H9 (cell line): ENCODE data around the gene METTL25B. TPM values are rescaled to one million over a fixed set of nuclear protein-coding genes. Genes with fewer than 3 reads are reported as not detected.
A peak's percentile ranks its signal among the peaks of the same experiment; 100 is the strongest.

ENCODE experiments used
- DNase-seq: peaks from one replicate; pipeline ENCODE4 v3.0.0-alpha.2; 2017
- H2AFZ ChIP-seq: one replicate; pipeline ENCODE4 v1.6.1; 2013; ENCODE audit warnings: mild to moderate bottlenecking, low read length, control low read depth, moderate library complexity
- H2AK5ac ChIP-seq: 2 replicates; pipeline ENCODE4 v1.6.1; 2013; ENCODE audit warnings: low read length, control low read depth, mixed read lengths; ENCODE audit not compliant: insufficient read length
- H2BK120ac ChIP-seq: one replicate; pipeline ENCODE4 v1.6.1; 2013; ENCODE audit warnings: low read depth, mild to moderate bottlenecking, low read length, control low read depth, inconsistent platforms; ENCODE audit not compliant: poor library complexity, severe bottlenecking
- H2BK12ac ChIP-seq: 2 replicates; pipeline ENCODE4 v1.6.1; 2013; ENCODE audit warnings: low read length, control low read depth, mixed read lengths, low read depth; ENCODE audit not compliant: insufficient read length
- H2BK15ac ChIP-seq: 2 replicates; pipeline ENCODE4 v1.6.1; 2013; ENCODE audit warnings: low read depth, low read length, control low read depth
- H2BK20ac ChIP-seq: one replicate; pipeline ENCODE4 v1.6.1; 2013; ENCODE audit warnings: low read depth, mild to moderate bottlenecking, low read length, control low read depth, inconsistent platforms; ENCODE audit not compliant: poor library complexity, severe bottlenecking
- H2BK5ac ChIP-seq: 2 replicates; pipeline ENCODE4 v1.6.1; 2013; ENCODE audit warnings: low read length, control low read depth, mixed read lengths; ENCODE audit not compliant: insufficient read length
- H3K14ac ChIP-seq: 2 replicates; pipeline ENCODE4 v1.6.1; 2013; ENCODE audit warnings: low read length, control low read depth; ENCODE audit not compliant: insufficient read depth
- H3K18ac ChIP-seq: 2 replicates; pipeline ENCODE4 v1.6.1; 2013; ENCODE audit warnings: low read depth, mild to moderate bottlenecking, mixed read lengths, low read length, control low read depth; ENCODE audit not compliant: insufficient read length
- H3K23ac ChIP-seq: 2 replicates; pipeline ENCODE4 v1.6.1; 2013; ENCODE audit warnings: low read length, control low read depth, mixed read lengths, low read depth; ENCODE audit not compliant: insufficient read length
- H3K23me2 ChIP-seq: 2 replicates; pipeline ENCODE4 v1.6.1; 2013; ENCODE audit warnings: low read depth, mild to moderate bottlenecking, mixed read lengths, low read length, control low read depth; ENCODE audit not compliant: insufficient read length, poor library complexity, severe bottlenecking
- H3K27ac ChIP-seq: 2 replicates; pipeline ENCODE4 v1.5.1; 2013; ENCODE audit warnings: low read length, control low read depth, mixed read lengths, low read depth; ENCODE audit not compliant: insufficient read length
- H3K27me3 ChIP-seq: 2 replicates; pipeline ENCODE4 v1.6.1; 2013; ENCODE audit warnings: low read length, control low read depth, inconsistent platforms; ENCODE audit not compliant: insufficient read depth
- H3K4ac ChIP-seq: 2 replicates; pipeline ENCODE4 v1.6.1; 2013; ENCODE audit warnings: low read depth, mild to moderate bottlenecking, control low read depth, inconsistent platforms, low read length, moderate library complexity
- H3K4me1 ChIP-seq: 2 replicates; pipeline ENCODE4 v1.6.1; 2013; ENCODE audit warnings: low read length, control low read depth, inconsistent platforms; ENCODE audit not compliant: insufficient read depth
- H3K4me2 ChIP-seq: 2 replicates; pipeline ENCODE4 v1.6.1; 2013; ENCODE audit warnings: low read length, control low read depth, mixed read lengths; ENCODE audit not compliant: insufficient read length, insufficient read depth
- H3K56ac ChIP-seq: 2 replicates; pipeline ENCODE4 v1.6.1; 2013; ENCODE audit warnings: low read depth, mild to moderate bottlenecking, mixed read lengths, low read length, control low read depth; ENCODE audit not compliant: insufficient read length
- H3K79me1 ChIP-seq: 2 replicates; pipeline ENCODE4 v1.6.1; 2013; ENCODE audit warnings: low read depth, mild to moderate bottlenecking, moderate library complexity, low read length, control low read depth, inconsistent platforms; ENCODE audit not compliant: insufficient read depth, poor library complexity, severe bottlenecking
- H3K79me2 ChIP-seq: 2 replicates; pipeline ENCODE4 v1.6.1; 2013; ENCODE audit warnings: low read length, control low read depth, inconsistent platforms; ENCODE audit not compliant: insufficient read depth
- H3K9ac ChIP-seq: 2 replicates; pipeline ENCODE4 v1.6.1; 2013; ENCODE audit warnings: low read length, control low read depth, mixed read lengths; ENCODE audit not compliant: insufficient read length; ENCODE audit errors: extremely low read depth
- H3K9me3 ChIP-seq: one replicate; pipeline ENCODE4 v1.6.1; 2013; ENCODE audit warnings: low read depth, low read length, inconsistent platforms; ENCODE audit not compliant: control insufficient read depth
- H3T11ph ChIP-seq: one replicate; pipeline ENCODE4 v1.6.1; 2013; ENCODE audit warnings: mild to moderate bottlenecking, low read length, control low read depth, inconsistent platforms
- H4K20me1 ChIP-seq: one replicate; pipeline ENCODE4 v1.6.1; 2013; ENCODE audit not compliant: control insufficient read depth, insufficient read length, insufficient read depth
- H4K5ac ChIP-seq: 2 replicates; pipeline ENCODE4 v1.6.1; 2013; ENCODE audit warnings: low read depth, mild to moderate bottlenecking, mixed read lengths, low read length, control low read depth; ENCODE audit not compliant: insufficient read length
- H4K8ac ChIP-seq: replicated peaks from 2 replicates; pipeline ENCODE4 v1.6.1; 2013; ENCODE audit warnings: low read length, control low read depth, mixed read lengths, low read depth; ENCODE audit not compliant: insufficient read length
- H4K91ac ChIP-seq: 2 replicates; pipeline ENCODE4 v1.6.1; 2013; ENCODE audit warnings: low read depth, mild to moderate bottlenecking, moderate library complexity, mixed read lengths, low read length, control low read depth; ENCODE audit not compliant: insufficient read length
- H3K27ac Mint-ChIP-seq, 3 experiments: 2 replicates in 2 of 3; 3 replicates in 1 of 3; pipeline ENCODE4 v1.8.0; 2020 to 2021; ENCODE audit warnings: mixed read lengths in 3 of 3, mild to moderate bottlenecking in 1 of 3, moderate library complexity in 1 of 3
- H3K27me3 Mint-ChIP-seq: 2 replicates; pipeline ENCODE4 v1.8.0; 2021; ENCODE audit warnings: low read depth, mild to moderate bottlenecking, moderate library complexity, mixed read lengths
- H3K36me3 Mint-ChIP-seq, 3 experiments: 2 replicates in 2 of 3; 3 replicates in 1 of 3; pipeline ENCODE4 v1.8.0; 2020 to 2021; ENCODE audit warnings: low read depth in 3 of 3, mixed read lengths in 3 of 3; ENCODE audit not compliant: insufficient read depth in 1 of 3
- H3K4me1 Mint-ChIP-seq, 2 experiments: 2 replicates each; pipeline ENCODE4 v1.8.0; 2020; ENCODE audit warnings: mixed read lengths in 2 of 2
- H3K4me3 Mint-ChIP-seq, 2 experiments: 2 replicates in 1 of 2; 3 replicates in 1 of 2; pipeline ENCODE4 v1.8.0; 2020 to 2021; ENCODE audit warnings: mild to moderate bottlenecking in 2 of 2, mixed read lengths in 2 of 2, moderate library complexity in 1 of 2
- H3K9me3 Mint-ChIP-seq, 2 experiments: 2 replicates in 1 of 2; 3 replicates in 1 of 2; pipeline ENCODE4 v1.8.0; 2020; ENCODE audit warnings: mild to moderate bottlenecking in 2 of 2, mixed read lengths in 2 of 2, moderate library complexity in 1 of 2
- WGBS: extraction: QIAGEN DNeasy Blood & Tissue Kit; methylation state at CpG from one replicate; pipeline ENCODE4 v1.1.7; 2013; ENCODE audit warnings: missing lambda C conversion rate, low lambda C conversion rate, mixed read lengths; ENCODE audit not compliant: insufficient read length; ENCODE audit errors: extremely low coverage; 5-methylcytosine and 5-hydroxymethylcytosine counted together
- total RNA-seq: library from RNA; stranded (reverse); gene quantifications from 2 replicates; pipeline ENCODE4 v1.2.1, GENCODE V29; 2021
- TF ChIP-seq, protein P1 (sequence below): fragments of 200-600 bp; sonication (generic); conservative IDR thresholded peaks from 3 replicates; pipeline ENCODE4 v1.8.0; 2021; ENCODE audit warnings: antibody characterized with exemption, mild to moderate bottlenecking

The METTL25B gene
- total RNA-seq, 1 experiment from 2014 or later: 26.2 TPM

DNA sequence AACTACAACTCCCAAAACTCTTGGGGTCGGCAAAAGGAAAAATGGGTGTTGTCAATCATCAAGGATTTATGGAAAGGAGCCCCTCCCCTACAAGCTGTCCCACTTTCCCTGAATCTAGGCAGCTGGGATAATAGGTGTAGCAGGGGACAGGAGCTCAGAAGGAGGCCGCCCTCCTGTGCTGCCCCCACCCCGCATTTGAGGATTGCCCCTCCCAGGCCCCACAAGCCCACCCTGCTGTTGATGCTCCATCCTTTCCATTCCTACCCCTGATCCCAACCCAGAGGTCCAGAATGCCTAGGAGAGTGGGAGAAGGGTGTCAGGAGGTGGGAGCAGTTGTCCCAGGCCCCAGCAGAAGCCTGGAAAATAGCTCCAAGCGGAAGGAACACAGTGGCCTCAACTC, 14.5 kb downstream of the METTL25B start:
- H2AK5ac ChIP-seq: no peak overlapping the region
- no peaks in the 10 kb centered on the region for H4K20me1 ChIP-seq
- no peak overlapping the region for H3T11ph ChIP-seq
- peaks cover 19% of the 10 kb centered on the region for H3K23me2 ChIP-seq
- DNase-seq: no peak
- no peak overlapping the region for H2AFZ ChIP-seq
- H3K79me1 ChIP-seq: no peaks in the 10 kb centered on the region
- H2BK120ac ChIP-seq: no peak overlapping the region
- peaks cover 13% of the 10 kb centered on the region; the same call in 1 of the 2 replicates for H3K79me2 ChIP-seq
- no peak overlapping the region for H3K4me2 ChIP-seq
- H3K4ac ChIP-seq: no peak overlapping the region
- Mint-ChIP-seq H3K27ac (peak overlapping the region; percentile 65 to 98 (median 79); a peak in 2 of 7 replicates), H3K36me3 (peaks cover 27 to 46% (median 45%) of the 10 kb centered on the region in 3 experiments), H3K4me1 (peaks cover 37 to 49% of the 10 kb centered on the region in 2 experiments), H3K27me3 (no peaks in the 10 kb centered on the region), H3K9me3 (no peaks in the 10 kb centered on the region; a peak in 1 of 5 replicates), H3K4me3 (peak overlapping the region in 1 of 2 experiments; percentile 32; a peak in 2 of 5 replicates)
- TF ChIP-seq, protein P1, sequence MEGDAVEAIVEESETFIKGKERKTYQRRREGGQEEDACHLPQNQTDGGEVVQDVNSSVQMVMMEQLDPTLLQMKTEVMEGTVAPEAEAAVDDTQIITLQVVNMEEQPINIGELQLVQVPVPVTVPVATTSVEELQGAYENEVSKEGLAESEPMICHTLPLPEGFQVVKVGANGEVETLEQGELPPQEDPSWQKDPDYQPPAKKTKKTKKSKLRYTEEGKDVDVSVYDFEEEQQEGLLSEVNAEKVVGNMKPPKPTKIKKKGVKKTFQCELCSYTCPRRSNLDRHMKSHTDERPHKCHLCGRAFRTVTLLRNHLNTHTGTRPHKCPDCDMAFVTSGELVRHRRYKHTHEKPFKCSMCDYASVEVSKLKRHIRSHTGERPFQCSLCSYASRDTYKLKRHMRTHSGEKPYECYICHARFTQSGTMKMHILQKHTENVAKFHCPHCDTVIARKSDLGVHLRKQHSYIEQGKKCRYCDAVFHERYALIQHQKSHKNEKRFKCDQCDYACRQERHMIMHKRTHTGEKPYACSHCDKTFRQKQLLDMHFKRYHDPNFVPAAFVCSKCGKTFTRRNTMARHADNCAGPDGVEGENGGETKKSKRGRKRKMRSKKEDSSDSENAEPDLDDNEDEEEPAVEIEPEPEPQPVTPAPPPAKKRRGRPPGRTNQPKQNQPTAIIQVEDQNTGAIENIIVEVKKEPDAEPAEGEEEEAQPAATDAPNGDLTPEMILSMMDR: no peak
- H2BK15ac ChIP-seq: no peak overlapping the region
- H2BK20ac ChIP-seq: no peak overlapping the region
- no peak overlapping the region for H2BK12ac ChIP-seq
- H3K18ac ChIP-seq: no peak overlapping the region
- no peak overlapping the region for H3K23ac ChIP-seq
- no peak overlapping the region for H4K5ac ChIP-seq
- no peak overlapping the region for H3K56ac ChIP-seq
- no peak overlapping the region for H2BK5ac ChIP-seq
- no peak overlapping the region for H3K14ac ChIP-seq
- H4K91ac ChIP-seq: no peak overlapping the region
- no CpG with 5 or more reads among the region's 4 CpGs for WGBS
- no peak overlapping the region for H4K8ac ChIP-seq
- H3K9ac ChIP-seq: no peak overlapping the region
- H3K4me1 ChIP-seq: peaks cover 13% of the 10 kb centered on the region
- H3K27ac ChIP-seq: no peak overlapping the region
- H3K27me3 ChIP-seq: no peaks in the 10 kb centered on the region
- H3K9me3 ChIP-seq: no peaks in the 10 kb centered on the region
